Mesenchymal stem cell (in vitro differentiated cells and primary cell): ENCODE measurements around the gene DIP2C.

Experiments
- DNase-seq: peaks from one replicate; pipeline ENCODE4 v3.0.0-alpha.2; 2013
- H2AFZ ChIP-seq: one replicate; pipeline ENCODE4 v1.6.1; 2013; ENCODE audit warnings: low read depth, mild to moderate bottlenecking, control low read depth, inconsistent platforms, low read length, moderate library complexity
- H2AK5ac ChIP-seq: 2 replicates; pipeline ENCODE4 v1.6.1; 2013; ENCODE audit warnings: low read length, moderate library complexity, mild to moderate bottlenecking, inconsistent platforms; ENCODE audit not compliant: severe bottlenecking
- H2BK120ac ChIP-seq: one replicate; pipeline ENCODE4 v1.6.1; 2013; ENCODE audit warnings: low read depth, mild to moderate bottlenecking, inconsistent platforms, low read length, moderate library complexity
- H2BK12ac ChIP-seq, 2 experiments: one replicate each; pipeline ENCODE4 v1.6.1; 2013; ENCODE audit warnings: inconsistent platforms in 2 of 2, low read length in 2 of 2, mild to moderate bottlenecking in 2 of 2, moderate library complexity in 2 of 2, control low read depth in 1 of 2
- H2BK15ac ChIP-seq: one replicate; pipeline ENCODE4 v1.6.1; 2013; ENCODE audit warnings: mild to moderate bottlenecking, low read depth, inconsistent platforms; ENCODE audit not compliant: poor library complexity, severe bottlenecking
- H2BK5ac ChIP-seq: 2 replicates; pipeline ENCODE4 v1.6.1; 2013; ENCODE audit warnings: low read depth, mild to moderate bottlenecking, low read length, control low read depth, inconsistent platforms; ENCODE audit not compliant: poor library complexity, severe bottlenecking
- H3K14ac ChIP-seq, 2 experiments: one replicate each; pipeline ENCODE4 v1.6.1; 2013; ENCODE audit warnings: inconsistent platforms in 2 of 2, low read length in 2 of 2, control low read depth in 1 of 2, mild to moderate bottlenecking in 1 of 2, moderate library complexity in 1 of 2
- H3K18ac ChIP-seq, 2 experiments: one replicate each; pipeline ENCODE4 v1.6.1; 2013; ENCODE audit warnings: inconsistent platforms in 2 of 2, low read length in 2 of 2, control low read depth in 1 of 2, low read depth in 1 of 2, mild to moderate bottlenecking in 1 of 2
- H3K23ac ChIP-seq, 2 experiments: one replicate each; pipeline ENCODE4 v1.6.1; 2013; ENCODE audit warnings: inconsistent platforms in 2 of 2, low read length in 2 of 2, mild to moderate bottlenecking in 2 of 2, moderate library complexity in 2 of 2, control low read depth in 1 of 2
- H3K27ac ChIP-seq: 2 replicates; pipeline ENCODE4 v1.5.1; 2013; ENCODE audit warnings: mild to moderate bottlenecking, moderate library complexity, low read length, control low read depth, inconsistent platforms; ENCODE audit not compliant: poor library complexity, severe bottlenecking
- H3K27me3 ChIP-seq, 2 experiments: 2 replicates each; pipeline versions ENCODE4 v1.6.1 to v1.7.0; 2013; ENCODE audit warnings: low read length in 2 of 2, mild to moderate bottlenecking in 2 of 2, moderate library complexity in 2 of 2, control low read depth in 1 of 2, inconsistent platforms in 1 of 2; ENCODE audit not compliant: control insufficient read depth in 1 of 2, insufficient read depth in 1 of 2
- H3K36me3 ChIP-seq, 2 experiments: 2 replicates each; pipeline versions ENCODE4 v1.6.1 to v1.7.0; 2013; ENCODE audit warnings: low read length in 2 of 2, control low read depth in 1 of 2, inconsistent platforms in 1 of 2, low read depth in 1 of 2, mild to moderate bottlenecking in 1 of 2; ENCODE audit not compliant: insufficient read depth in 2 of 2, control insufficient read depth in 1 of 2
- H3K4ac ChIP-seq, 2 experiments: one replicate each; pipeline ENCODE4 v1.6.1; 2013; ENCODE audit warnings: inconsistent platforms in 2 of 2, low read length in 2 of 2, mild to moderate bottlenecking in 2 of 2, moderate library complexity in 2 of 2, control low read depth in 1 of 2, low read depth in 1 of 2
- H3K4me1 ChIP-seq: 2 replicates; pipeline ENCODE4 v1.6.1; 2013; ENCODE audit warnings: low read depth, low read length, control low read depth; ENCODE audit not compliant: control insufficient read depth, insufficient read depth
- H3K4me2 ChIP-seq: 2 replicates; pipeline ENCODE4 v1.6.1; 2013; ENCODE audit warnings: low read length, mild to moderate bottlenecking, inconsistent platforms; ENCODE audit not compliant: poor library complexity, severe bottlenecking
- H3K4me3 ChIP-seq, 2 experiments: 2 replicates each; pipeline versions ENCODE4 v1.5.1 to v1.7.0; 2013; ENCODE audit warnings: low read length in 2 of 2, mild to moderate bottlenecking in 2 of 2, control low read depth in 1 of 2, low read depth in 1 of 2; ENCODE audit not compliant: insufficient read depth in 1 of 2
- H3K79me1 ChIP-seq: replicated peaks from 2 replicates; pipeline ENCODE4 v1.6.1; 2013; ENCODE audit warnings: mild to moderate bottlenecking, control low read depth, low read length, inconsistent platforms; ENCODE audit not compliant: poor library complexity, severe bottlenecking
- H3K9ac ChIP-seq: 2 replicates; pipeline ENCODE4 v1.7.0; 2013; ENCODE audit warnings: mild to moderate bottlenecking, low read length, moderate library complexity
- H3K9me3 ChIP-seq: 2 replicates; pipeline ENCODE4 v1.7.0; 2013; ENCODE audit warnings: mild to moderate bottlenecking, low read length; ENCODE audit not compliant: control insufficient read depth
- H4K8ac ChIP-seq: one replicate; pipeline ENCODE4 v1.6.1; 2013; ENCODE audit warnings: inconsistent platforms, mild to moderate bottlenecking, low read length, moderate library complexity
- H4K91ac ChIP-seq: one replicate; pipeline ENCODE4 v1.6.1; 2013; ENCODE audit warnings: mild to moderate bottlenecking, low read length, inconsistent platforms
- WGBS: methylation state at CpG from one replicate; pipeline ENCODE4 v1.1.7; 2013; ENCODE audit warnings: mixed read lengths; 5-methylcytosine and 5-hydroxymethylcytosine counted together

DIP2C gene

DNA sequence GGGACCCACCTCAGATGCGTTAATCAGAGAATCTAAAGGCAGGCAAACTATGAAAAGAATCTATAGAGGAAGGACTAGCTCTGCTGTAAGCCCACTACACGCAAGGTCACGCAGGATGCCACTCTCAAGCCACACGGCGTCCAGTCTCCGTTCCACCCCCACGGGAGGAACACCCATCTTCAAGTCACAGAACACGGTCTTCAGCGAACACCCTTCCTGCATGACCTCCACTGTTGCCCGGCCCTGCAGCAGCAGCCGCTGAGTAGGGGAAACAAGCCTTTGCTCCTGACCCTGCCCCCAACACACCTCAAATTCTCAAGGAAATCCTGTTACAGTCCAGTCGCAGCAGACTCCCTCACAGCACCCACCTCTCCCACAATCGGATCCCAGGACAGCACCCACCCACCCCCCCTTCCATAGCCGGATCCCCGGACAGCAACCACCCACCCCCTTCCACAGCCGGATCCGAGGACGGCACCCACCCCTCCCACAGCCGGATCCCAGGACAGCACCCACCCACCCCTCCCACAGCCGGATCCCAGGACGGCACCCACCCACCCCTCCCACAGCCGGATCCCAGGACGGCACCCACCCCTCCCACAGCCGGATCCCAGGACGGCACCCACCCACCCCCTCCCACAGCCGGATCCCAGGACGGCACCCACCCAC is 133.7 kb downstream of the DIP2C start:
- no peak overlapping the region for H3K4ac ChIP-seq
- WGBS: 96% methylated on average over 13 of the region's 27 CpGs
- H3K27ac ChIP-seq: no peak overlapping the region
- H3K4me1 ChIP-seq: peaks cover 39% of the 10 kb centered on the region
- no peak overlapping the region for H4K8ac ChIP-seq
- no peak overlapping the region for H2BK12ac ChIP-seq
- H3K36me3 ChIP-seq: peaks cover 0 to 7% of the 10 kb centered on the region in 2 experiments
- H2AFZ ChIP-seq: no peak overlapping the region
- DNase-seq: no peak
- no peak overlapping the region for H3K14ac ChIP-seq
- H3K9ac ChIP-seq: no peak overlapping the region
- no peak overlapping the region for H2BK15ac ChIP-seq
- H3K23ac ChIP-seq: no peak overlapping the region
- no peak overlapping the region for H2AK5ac ChIP-seq
- H3K9me3 ChIP-seq: no peaks in the 10 kb centered on the region
- H3K18ac ChIP-seq: no peak overlapping the region
- H3K4me3 ChIP-seq: no peak overlapping the region
- no peak overlapping the region for H2BK120ac ChIP-seq
- H2BK5ac ChIP-seq: no peak overlapping the region
- H3K4me2 ChIP-seq: no peak overlapping the region
- H4K91ac ChIP-seq: no peak overlapping the region
- no peaks in the 10 kb centered on the region for H3K27me3 ChIP-seq
- H3K79me1 ChIP-seq: peaks cover 44% of the 10 kb centered on the region

DNA sequence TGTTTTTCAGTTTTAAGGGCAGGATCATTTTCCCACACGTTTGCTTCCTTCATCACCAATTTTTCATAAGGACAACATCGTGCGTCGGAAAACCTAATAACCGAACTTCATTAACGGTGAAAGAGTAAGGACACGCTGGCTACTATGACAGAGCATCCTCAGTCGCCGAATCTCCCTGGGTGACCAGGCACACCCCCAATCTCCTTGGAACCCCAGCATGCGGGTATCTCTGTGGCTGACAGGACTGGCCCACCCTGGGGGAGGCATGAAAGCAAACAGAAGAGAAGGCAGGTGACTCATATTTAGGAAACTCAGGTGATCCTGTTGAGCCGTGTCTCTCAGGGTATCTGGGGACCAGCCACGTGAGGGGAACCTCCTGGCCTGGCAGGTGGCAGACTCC is 134.2 kb downstream of the DIP2C start:
- no peak overlapping the region for H4K91ac ChIP-seq
- H3K23ac ChIP-seq: no peak overlapping the region
- WGBS: 96% methylated on average over 12 of the region's 12 CpGs
- H3K9ac ChIP-seq: no peak overlapping the region
- no peak overlapping the region for H2BK15ac ChIP-seq
- H2BK5ac ChIP-seq: no peak overlapping the region
- H3K79me1 ChIP-seq: peaks cover 46% of the 10 kb centered on the region
- H3K4me3 ChIP-seq: no peak overlapping the region
- no peak for DNase-seq
- no peak overlapping the region for H2BK120ac ChIP-seq
- no peak overlapping the region for H3K4me2 ChIP-seq
- no peak overlapping the region for H2AK5ac ChIP-seq
- H3K9me3 ChIP-seq: no peaks in the 10 kb centered on the region
- no peak overlapping the region for H3K27ac ChIP-seq
- H3K4ac ChIP-seq: no peak overlapping the region
- no peak overlapping the region for H3K18ac ChIP-seq
- no peak overlapping the region for H3K14ac ChIP-seq
- no peaks in the 10 kb centered on the region for H3K27me3 ChIP-seq
- peaks cover 37% of the 10 kb centered on the region for H3K4me1 ChIP-seq
- H3K36me3 ChIP-seq: peaks cover 0 to 7% of the 10 kb centered on the region in 2 experiments
- no peak overlapping the region for H2BK12ac ChIP-seq
- H4K8ac ChIP-seq: no peak overlapping the region
- no peak overlapping the region for H2AFZ ChIP-seq

DNA sequence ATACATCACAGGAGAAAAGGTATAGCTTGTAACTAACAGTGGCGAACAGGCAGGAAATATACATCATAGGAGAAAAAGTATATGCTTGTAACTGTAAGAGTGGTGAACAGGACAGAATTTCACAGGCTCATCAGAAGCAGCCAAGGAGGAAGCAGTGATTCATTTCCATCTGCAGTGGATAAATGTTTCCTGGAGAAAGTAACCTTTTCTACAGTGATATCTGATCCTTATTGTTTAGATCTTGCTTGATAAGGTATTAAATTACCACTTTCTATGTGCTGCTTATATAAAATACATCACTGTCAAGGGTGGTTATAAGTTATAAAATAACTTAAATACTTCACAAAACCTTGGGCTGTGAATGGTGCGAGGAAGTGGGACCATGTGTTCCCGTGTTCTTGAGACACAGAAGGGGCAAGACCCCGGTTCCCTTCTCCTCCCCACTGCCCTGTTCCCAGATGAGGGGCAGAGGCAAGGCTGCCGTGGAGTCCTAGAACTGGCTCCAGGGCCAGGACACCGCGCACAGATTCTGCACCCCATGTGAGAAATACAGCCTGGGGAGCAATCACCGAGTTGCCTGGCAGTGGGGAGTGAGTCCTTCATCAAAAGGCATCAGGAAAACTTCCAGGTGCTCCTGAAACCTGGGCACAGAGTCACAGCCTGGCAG is 135.2 kb downstream of the DIP2C start:
- no peak overlapping the region for H3K4ac ChIP-seq
- no peak overlapping the region for H3K18ac ChIP-seq
- no peak overlapping the region for H3K27ac ChIP-seq
- no peak overlapping the region for H2AK5ac ChIP-seq
- WGBS: 94% methylated on average over 8 of the region's 8 CpGs
- H4K91ac ChIP-seq: no peak overlapping the region
- H3K79me1 ChIP-seq: peaks cover 44% of the 10 kb centered on the region
- H2BK15ac ChIP-seq: no peak overlapping the region
- no peak overlapping the region for H3K4me3 ChIP-seq
- peaks cover 0 to 7% of the 10 kb centered on the region in 2 experiments for H3K36me3 ChIP-seq
- H2AFZ ChIP-seq: no peak overlapping the region
- H3K23ac ChIP-seq: no peak overlapping the region
- H3K4me2 ChIP-seq: no peak overlapping the region
- H4K8ac ChIP-seq: no peak overlapping the region
- no peak overlapping the region for H2BK12ac ChIP-seq
- H3K4me1 ChIP-seq: peaks cover 29% of the 10 kb centered on the region
- no peak for DNase-seq
- no peak overlapping the region for H3K14ac ChIP-seq
- no peaks in the 10 kb centered on the region for H3K9me3 ChIP-seq
- H2BK120ac ChIP-seq: no peak overlapping the region
- H3K9ac ChIP-seq: no peak overlapping the region
- H2BK5ac ChIP-seq: no peak overlapping the region
- no peaks in the 10 kb centered on the region for H3K27me3 ChIP-seq

DNA sequence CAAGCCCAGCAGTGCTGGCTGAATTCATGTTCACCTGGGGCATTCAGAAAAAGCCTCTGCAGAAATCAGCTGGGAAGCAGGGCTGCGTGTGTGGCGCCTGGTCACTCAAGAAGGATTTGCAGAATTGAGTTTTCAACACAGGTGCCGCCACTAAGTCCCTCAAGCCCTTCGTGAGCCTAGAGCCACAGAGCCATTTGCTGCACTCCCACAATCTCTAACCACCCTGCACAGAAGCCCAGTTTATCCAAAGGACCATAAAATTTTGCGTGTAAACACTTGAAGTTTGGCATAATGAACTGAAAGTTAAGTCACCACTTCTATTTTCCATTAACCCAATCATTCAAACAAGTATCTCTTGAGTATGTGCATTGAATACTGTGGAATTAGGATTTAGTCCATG is 136.2 kb downstream of the DIP2C start:
- Histone ChIP-seq H3K27ac (no peak overlapping the region), H3K14ac (no peak overlapping the region), H3K9me3 (no peaks in the 10 kb centered on the region), H2BK12ac (no peak overlapping the region), H4K91ac (no peak overlapping the region), H4K8ac (no peak overlapping the region), H2AK5ac (no peak overlapping the region), H2BK5ac (no peak overlapping the region), H3K9ac (no peak overlapping the region), H3K79me1 (peaks cover 45% of the 10 kb centered on the region), H2BK120ac (no peak overlapping the region), H3K36me3 (peaks cover 0 to 7% of the 10 kb centered on the region in 2 experiments), H2AFZ (no peak overlapping the region), H2BK15ac (no peak overlapping the region), H3K4me2 (no peak overlapping the region), H3K18ac (no peak overlapping the region), H3K4ac (no peak overlapping the region), H3K27me3 (no peaks in the 10 kb centered on the region), H3K23ac (no peak overlapping the region), H3K4me1 (peaks cover 24% of the 10 kb centered on the region), H3K4me3 (no peak overlapping the region)
- WGBS: 92% methylated on average over 4 of the region's 5 CpGs
- DNase-seq: no peak
